Panc1 (cell line): Measurements from ENCODE around the gene GMPPB. TPM values are rescaled to one million over a fixed set of nuclear protein-coding genes. Genes with fewer than 3 reads are reported as not detected.

Experiments
- ATAC-seq: fragments of 200-7000 bp; cut with Tn5 transposase; 2 replicates; pipeline ENCODE4 v1.9.1; 2020; ENCODE audit warnings: mild to moderate bottlenecking, moderate library complexity
- BruUV-seq: library from RNA; stranded (reverse); fragments of 400-500 nt; replicated peaks from 2 replicates; lab custom pipeline; 2021; lab: Mats Ljungman, UMichigan
- CTCF ChIA-PET: fragments of 300-600 bp; sonication (Branson Sonifier 250); formaldehyde crosslinking; loops from one replicate; lab custom pipeline; 2022; ENCODE audit warnings: antibody characterized with exemption; lab: Charles Lee
- POLR2A ChIA-PET: fragments of 300-600 bp; sonication (Branson Sonifier 250); formaldehyde crosslinking; loops from one replicate; lab custom pipeline; 2022; ENCODE audit warnings: antibody characterized with exemption; lab: Charles Lee
- DNase-seq: peaks from one replicate; pipeline ENCODE4 v3.0.0-alpha.2; 2010; ENCODE audit warnings: low read depth, low spot score
- H3K27ac ChIP-seq: 2 replicates; pipeline ENCODE4 v1.5.1; 2011; ENCODE audit warnings: mild to moderate bottlenecking, low read length, inconsistent platforms
- H3K27me3 ChIP-seq: fragments of 200-500 bp; sonication (Bioruptor generic); 2 replicates; pipeline ENCODE4 v1.6.0; 2014; ENCODE audit warnings: low read length, inconsistent platforms; ENCODE audit not compliant: control insufficient read depth, insufficient read depth
- H3K36me3 ChIP-seq: fragments of 200-500 bp; sonication (Bioruptor generic); 2 replicates; pipeline ENCODE4 v1.5.1; 2014; ENCODE audit warnings: inconsistent platforms, mild to moderate bottlenecking, low read length, moderate library complexity; ENCODE audit not compliant: control insufficient read depth, insufficient read depth
- H3K4me1 ChIP-seq: 2 replicates; pipeline ENCODE4 v1.5.1; 2011; ENCODE audit warnings: inconsistent platforms, mild to moderate bottlenecking, low read length, moderate library complexity; ENCODE audit not compliant: control insufficient read depth, insufficient read depth
- H3K4me3 ChIP-seq, 2 experiments: 2 replicates each; pipeline ENCODE4 v1.5.1; 2011 to 2012; ENCODE audit warnings: low read depth in 2 of 2, low read length in 2 of 2, mild to moderate bottlenecking in 2 of 2, inconsistent platforms in 1 of 2, moderate library complexity in 1 of 2
- H3K9me3 ChIP-seq: fragments of 200-500 bp; sonication (Bioruptor generic); 2 replicates; pipeline ENCODE4 v1.5.1; 2014; ENCODE audit warnings: low read depth, mild to moderate bottlenecking, inconsistent platforms, low read length, moderate library complexity; ENCODE audit not compliant: control insufficient read depth, insufficient read depth
- POLR2AphosphoS5 ChIP-seq: IDR thresholded peaks from 2 replicates; pipeline ENCODE4 v1.6.1; 2012; ENCODE audit warnings: mild to moderate bottlenecking, low read depth, low read length, moderate library complexity
- SIN3A ChIP-seq: IDR thresholded peaks from 2 replicates; pipeline ENCODE4 v1.6.1; 2012; ENCODE audit warnings: low read depth, mild to moderate bottlenecking, low read length, moderate library complexity, borderline replicate concordance; ENCODE audit not compliant: insufficient read depth
- TCF7L2 ChIP-seq: IDR thresholded peaks from 2 replicates; pipeline ENCODE4 v1.6.1; 2011; ENCODE audit warnings: mild to moderate bottlenecking, low read depth, low read length, inconsistent platforms
- in situ Hi-C: cut with HindIII; loops from 2 replicates; pipeline ENCODE4 v1.10.0; 2016; ENCODE audit warnings: low sequenced_read_pairs, low pct_unique_long_range_greater_than_20kb
- intact Hi-C: fragments of 100-400 bp; cut with micrococcal nuclease; formaldehyde crosslinking; loops from one replicate; pipeline ENCODE4 v1.10.0; 2022; ENCODE audit not compliant: unreplicated experiment
- total RNA-seq: library from RNA; stranded (reverse); gene quantifications from one replicate; pipeline ENCODE4 v1.2.1, GENCODE V29; 2021; ENCODE audit not compliant: unreplicated experiment
- TF ChIP-seq, protein P1 (sequence below), 2 experiments: IDR thresholded peaks; 2 replicates each; pipeline ENCODE4 v1.6.1; 2011 to 2012; ENCODE audit warnings: low read depth in 2 of 2, control low read depth in 1 of 2, low read length in 1 of 2, mild to moderate bottlenecking in 1 of 2, moderate library complexity in 1 of 2; ENCODE audit not compliant: insufficient read depth in 1 of 2
- TF ChIP-seq, protein P2 (sequence below): fragments of 450-650 bp; IDR thresholded peaks from 2 replicates; pipeline ENCODE4 v1.5.1; 2017; ENCODE audit warnings: mild to moderate bottlenecking

The GMPPB gene
- total RNA-seq, 1 experiment from 2014 or later: 28.4 TPM

- Histone ChIP-seq H3K36me3 (peaks cover 2% of the 10 kb centered on the region; the same call in 1 of the 2 replicates), H3K4me1 (no peaks in the 10 kb centered on the region), H3K27ac (no peak overlapping the region), H3K9me3 (no peaks in the 10 kb centered on the region), H3K4me3 (no peak overlapping the region), H3K27me3 (no peaks in the 10 kb centered on the region)
- ChIA-PET POLR2A (no interaction called here), CTCF (no interaction called here)
- DNase-seq: no peak
- no peak for ATAC-seq
- in situ Hi-C loops: no loop called here
- TF ChIP-seq SIN3A (no peak), POLR2AphosphoS5 (no peak), TCF7L2 (no peak)
- TF ChIP-seq, protein P1, sequence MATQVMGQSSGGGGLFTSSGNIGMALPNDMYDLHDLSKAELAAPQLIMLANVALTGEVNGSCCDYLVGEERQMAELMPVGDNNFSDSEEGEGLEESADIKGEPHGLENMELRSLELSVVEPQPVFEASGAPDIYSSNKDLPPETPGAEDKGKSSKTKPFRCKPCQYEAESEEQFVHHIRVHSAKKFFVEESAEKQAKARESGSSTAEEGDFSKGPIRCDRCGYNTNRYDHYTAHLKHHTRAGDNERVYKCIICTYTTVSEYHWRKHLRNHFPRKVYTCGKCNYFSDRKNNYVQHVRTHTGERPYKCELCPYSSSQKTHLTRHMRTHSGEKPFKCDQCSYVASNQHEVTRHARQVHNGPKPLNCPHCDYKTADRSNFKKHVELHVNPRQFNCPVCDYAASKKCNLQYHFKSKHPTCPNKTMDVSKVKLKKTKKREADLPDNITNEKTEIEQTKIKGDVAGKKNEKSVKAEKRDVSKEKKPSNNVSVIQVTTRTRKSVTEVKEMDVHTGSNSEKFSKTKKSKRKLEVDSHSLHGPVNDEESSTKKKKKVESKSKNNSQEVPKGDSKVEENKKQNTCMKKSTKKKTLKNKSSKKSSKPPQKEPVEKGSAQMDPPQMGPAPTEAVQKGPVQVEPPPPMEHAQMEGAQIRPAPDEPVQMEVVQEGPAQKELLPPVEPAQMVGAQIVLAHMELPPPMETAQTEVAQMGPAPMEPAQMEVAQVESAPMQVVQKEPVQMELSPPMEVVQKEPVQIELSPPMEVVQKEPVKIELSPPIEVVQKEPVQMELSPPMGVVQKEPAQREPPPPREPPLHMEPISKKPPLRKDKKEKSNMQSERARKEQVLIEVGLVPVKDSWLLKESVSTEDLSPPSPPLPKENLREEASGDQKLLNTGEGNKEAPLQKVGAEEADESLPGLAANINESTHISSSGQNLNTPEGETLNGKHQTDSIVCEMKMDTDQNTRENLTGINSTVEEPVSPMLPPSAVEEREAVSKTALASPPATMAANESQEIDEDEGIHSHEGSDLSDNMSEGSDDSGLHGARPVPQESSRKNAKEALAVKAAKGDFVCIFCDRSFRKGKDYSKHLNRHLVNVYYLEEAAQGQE (IDR thresholded peaks at IDR 0.05; ENCODE audit: insufficient read depth in 1 of 2, low read depth in 2 of 2, low read length in 1 of 2): no peak
- TF ChIP-seq, protein P2, sequence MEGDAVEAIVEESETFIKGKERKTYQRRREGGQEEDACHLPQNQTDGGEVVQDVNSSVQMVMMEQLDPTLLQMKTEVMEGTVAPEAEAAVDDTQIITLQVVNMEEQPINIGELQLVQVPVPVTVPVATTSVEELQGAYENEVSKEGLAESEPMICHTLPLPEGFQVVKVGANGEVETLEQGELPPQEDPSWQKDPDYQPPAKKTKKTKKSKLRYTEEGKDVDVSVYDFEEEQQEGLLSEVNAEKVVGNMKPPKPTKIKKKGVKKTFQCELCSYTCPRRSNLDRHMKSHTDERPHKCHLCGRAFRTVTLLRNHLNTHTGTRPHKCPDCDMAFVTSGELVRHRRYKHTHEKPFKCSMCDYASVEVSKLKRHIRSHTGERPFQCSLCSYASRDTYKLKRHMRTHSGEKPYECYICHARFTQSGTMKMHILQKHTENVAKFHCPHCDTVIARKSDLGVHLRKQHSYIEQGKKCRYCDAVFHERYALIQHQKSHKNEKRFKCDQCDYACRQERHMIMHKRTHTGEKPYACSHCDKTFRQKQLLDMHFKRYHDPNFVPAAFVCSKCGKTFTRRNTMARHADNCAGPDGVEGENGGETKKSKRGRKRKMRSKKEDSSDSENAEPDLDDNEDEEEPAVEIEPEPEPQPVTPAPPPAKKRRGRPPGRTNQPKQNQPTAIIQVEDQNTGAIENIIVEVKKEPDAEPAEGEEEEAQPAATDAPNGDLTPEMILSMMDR: no peak
- intact Hi-C loops: no loop called here
- no TSS peak for BruUV-seq
Measured at GRCh38 chr3:49738067-49738713, 14.4 kb upstream of the GMPPB start.

DNA sequence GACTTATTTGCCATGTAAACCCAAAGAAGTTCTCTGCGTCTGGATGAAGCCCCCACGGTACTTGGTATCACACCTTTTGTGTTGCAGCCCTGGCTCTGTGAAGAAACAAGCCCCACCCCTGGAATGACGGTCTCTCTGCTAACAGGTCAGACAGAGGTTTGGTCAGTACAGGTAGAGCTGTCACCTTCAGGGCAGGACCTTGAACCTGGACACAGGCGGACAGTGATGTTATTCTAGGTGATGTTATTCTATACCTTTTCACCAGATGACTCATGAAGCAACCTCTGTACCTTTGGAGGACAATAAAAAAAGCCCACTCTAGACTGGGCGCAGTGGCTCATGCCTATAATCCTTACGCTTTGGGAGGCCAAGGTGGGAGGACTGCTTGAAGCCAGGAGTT lies 11.0 kb upstream of the GMPPB start:
- no peak for TF ChIP-seq SIN3A
- TF ChIP-seq, protein P1 (IDR thresholded peaks at IDR 0.05; ENCODE audit: insufficient read depth in 1 of 2, low read depth in 2 of 2, low read length in 1 of 2): no peak
- TF ChIP-seq TCF7L2: no peak
- TF ChIP-seq POLR2AphosphoS5: no peak
- TF ChIP-seq, protein P2: no peak
- intact Hi-C loops (no loop called here), in situ Hi-C loops (no loop called here)
- no peaks in the 10 kb centered on the region for H3K9me3 ChIP-seq
- DNase-seq: no peak
- no peaks in the 10 kb centered on the region for H3K27me3 ChIP-seq
- no TSS peak for BruUV-seq
- ATAC-seq: no peak
- no peak overlapping the region for H3K4me3 ChIP-seq
- CTCF ChIA-PET: no interaction called here
- H3K4me1 ChIP-seq: no peaks in the 10 kb centered on the region
- H3K27ac ChIP-seq: no peak overlapping the region
- peaks cover 5% of the 10 kb centered on the region; the same call in 1 of the 2 replicates for H3K36me3 ChIP-seq
- POLR2A ChIA-PET: interaction anchor here (0.7 kb wide), 2 partner anchors 12 to 68 kb away, joined by 12 to 15 read pairs; no protein-coding TSS in a partner anchor
